ENCODE data around the gene SNX8.

SNX8 gene

DNA sequence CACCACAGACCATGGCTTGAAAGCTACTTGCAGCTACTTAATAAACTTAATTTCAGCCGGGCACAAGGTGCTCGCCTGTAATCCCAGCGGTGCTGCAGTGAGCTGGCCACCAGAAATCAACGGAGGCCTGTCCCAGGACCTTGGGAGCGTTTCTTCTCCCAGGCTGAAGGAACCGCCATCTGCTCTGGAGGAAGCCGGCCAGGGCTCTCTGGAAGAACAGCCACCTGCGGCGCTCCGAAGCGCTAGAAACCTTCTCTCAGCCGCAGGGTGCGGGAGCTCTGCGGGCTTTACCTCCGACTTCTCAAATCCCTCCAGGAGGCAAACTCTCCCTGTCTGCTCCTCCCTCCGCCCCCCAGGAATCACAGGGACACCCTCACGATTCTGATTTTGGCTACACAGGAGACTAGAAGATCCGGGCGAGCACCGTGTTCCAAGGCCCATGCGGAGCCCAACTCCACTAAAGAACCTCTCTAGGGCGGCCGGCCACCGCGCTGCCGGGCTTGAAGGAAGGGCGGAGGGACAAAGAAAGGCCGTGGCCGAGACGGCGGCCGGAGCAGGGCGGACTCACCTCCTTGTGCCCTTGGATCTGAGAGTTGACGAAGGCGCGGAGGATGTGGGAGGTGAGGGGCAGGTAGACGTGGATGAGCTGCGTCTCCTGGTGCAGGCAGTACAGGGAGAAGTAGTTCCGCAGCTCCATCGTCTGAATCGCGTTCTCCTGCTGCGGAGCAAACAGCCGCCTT lies 57.8 kb downstream of the SNX8 start:
- TF ChIP-seq POLR2A (IDR thresholded peaks at IDR 0.05; ENCODE audit: low read depth, low read length): no peak
- FAIRE-seq: no peak

DNA sequence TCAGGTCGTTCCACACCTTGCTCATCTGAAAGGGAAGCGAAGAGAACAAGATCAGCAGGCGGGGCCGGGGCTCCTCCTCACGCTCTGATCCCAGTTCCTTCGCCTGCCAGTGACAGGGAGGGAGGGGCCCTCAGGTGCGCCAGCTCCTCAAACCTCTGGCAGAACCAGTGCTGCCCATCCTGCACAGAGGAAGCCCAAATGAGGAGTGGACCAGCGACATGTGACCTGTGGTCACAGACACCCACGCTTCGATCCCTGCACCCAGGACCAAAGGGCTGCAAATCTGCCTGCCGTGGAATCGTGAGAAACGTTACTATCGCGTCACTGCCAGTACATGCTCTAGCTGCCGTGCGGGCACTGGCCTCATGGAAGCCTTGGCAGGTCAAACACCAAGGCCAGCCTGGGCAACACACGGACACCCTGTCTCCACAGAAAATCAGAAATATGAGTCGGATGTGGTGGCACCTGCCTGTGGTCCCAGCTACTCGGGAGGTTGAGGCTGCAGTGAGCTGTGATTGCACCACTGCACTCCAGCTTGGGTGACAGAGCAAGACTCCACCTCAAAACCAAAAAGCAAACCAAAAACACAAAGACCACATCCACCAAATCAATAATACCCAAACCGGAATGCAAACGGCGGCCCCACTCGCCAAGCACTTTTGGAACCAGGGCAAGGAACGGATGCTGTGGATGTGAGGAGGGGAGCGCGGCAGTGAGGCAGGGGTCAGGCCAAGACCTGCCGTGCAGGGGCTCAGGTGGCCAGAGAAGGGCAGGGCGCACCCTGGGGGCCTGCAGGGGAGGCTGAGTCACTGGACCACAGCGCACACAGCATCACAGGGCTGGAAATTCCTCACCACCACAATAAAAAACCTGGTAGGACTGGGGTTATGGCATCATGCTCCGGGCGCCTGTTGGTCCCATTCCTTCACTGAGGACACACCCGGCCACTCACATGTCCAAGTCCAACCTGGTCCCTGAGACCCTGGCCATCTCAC lies 58.8 kb downstream of the SNX8 start:
- TF ChIP-seq POLR2A (IDR thresholded peaks at IDR 0.05; ENCODE audit: low read depth, low read length): no peak
- peak; percentile 77 for DNase-seq (ENCODE audit: insufficient read length, low spot score)
- no peak for FAIRE-seq

More for the DNA sequence above, 57.8 kb downstream of the SNX8 start:
- DNase-seq (ENCODE audit: insufficient read length, low spot score): no peak

GRCh38 chr7:2254429-2255144 lies 59.7 kb downstream of the SNX8 start:
- FAIRE-seq: no peak
- TF ChIP-seq POLR2A (IDR thresholded peaks at IDR 0.05; ENCODE audit: low read depth, low read length): no peak
- DNase-seq (ENCODE audit: insufficient read length, low spot score): no peak

DNA sequence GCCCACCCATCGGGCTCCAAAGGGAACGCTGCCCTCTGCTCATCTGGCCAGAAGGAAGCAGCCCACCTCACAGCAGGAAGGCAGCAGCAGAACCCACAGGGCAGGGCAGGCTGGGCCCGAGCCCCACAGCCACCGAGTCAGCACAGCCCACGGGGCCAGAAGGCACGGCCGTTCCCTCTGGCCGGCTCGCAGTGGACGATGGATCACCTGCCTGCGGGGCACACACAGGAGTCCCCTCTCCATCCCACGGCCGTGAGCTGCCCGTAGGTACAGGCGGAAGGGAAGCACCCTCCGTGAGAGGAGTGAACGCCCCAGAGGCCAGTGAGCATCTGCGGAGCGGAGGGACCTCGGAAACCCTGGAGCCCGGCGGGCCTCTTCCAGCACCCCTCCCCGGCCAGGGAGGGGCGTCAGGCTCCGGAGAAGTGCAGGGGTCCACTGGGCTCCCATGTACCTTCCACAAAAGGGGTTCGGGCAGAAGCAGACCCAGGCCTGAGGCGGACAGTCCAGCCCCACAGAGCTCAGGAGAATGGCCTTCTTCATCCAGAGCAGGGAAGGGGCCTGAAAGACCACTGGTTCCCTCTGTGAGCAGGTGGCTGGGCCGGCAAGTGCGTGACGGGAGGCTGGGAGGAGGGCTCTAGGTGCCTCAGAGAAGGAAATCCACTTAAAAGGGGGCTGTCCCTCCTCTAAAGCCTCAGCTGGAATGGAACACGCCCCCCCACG lies 60.6 kb downstream of the SNX8 start:
- no peak for TF ChIP-seq POLR2A (IDR thresholded peaks at IDR 0.05; ENCODE audit: low read depth, low read length)
- FAIRE-seq (no peak), DNase-seq (ENCODE audit: insufficient read length, low spot score) (no peak)

GRCh38 chr7:2253021-2253420 lies 61.2 kb downstream of the SNX8 start:
- FAIRE-seq (no peak), DNase-seq (ENCODE audit: insufficient read length, low spot score) (no peak)
- no peak for TF ChIP-seq POLR2A (IDR thresholded peaks at IDR 0.05; ENCODE audit: low read depth, low read length)

- no peak for TF ChIP-seq POLR2A (IDR thresholded peaks at IDR 0.05; ENCODE audit: low read depth, low read length)
- FAIRE-seq: no peak
- no peak for DNase-seq (ENCODE audit: insufficient read length, low spot score)
These were observed 62.1 kb downstream of the SNX8 start for GRCh38 chr7:2251841-2252771.

DNA sequence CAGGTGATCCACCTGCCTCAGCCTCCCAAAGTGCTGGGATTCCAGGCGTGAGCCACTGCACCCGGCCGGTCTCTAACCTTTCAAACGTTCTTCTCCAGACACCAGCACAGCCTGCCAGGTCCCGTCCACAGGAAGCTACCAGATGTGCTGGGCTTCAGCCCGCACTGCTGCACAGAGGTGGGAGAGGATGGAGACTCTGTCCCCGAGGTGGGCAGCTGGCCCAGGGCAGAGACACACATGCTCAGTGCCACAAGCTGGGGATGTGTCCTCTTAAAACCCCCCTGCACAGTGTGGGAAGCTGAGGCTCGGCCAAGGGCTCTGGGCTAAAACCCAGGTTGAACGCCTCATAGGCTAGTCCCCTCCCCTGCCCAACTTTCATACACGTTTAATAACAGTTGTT lies 62.9 kb downstream of the SNX8 start:
- TF ChIP-seq POLR2A (IDR thresholded peaks at IDR 0.05; ENCODE audit: low read depth, low read length): no peak
- DNase-seq (ENCODE audit: insufficient read length, low spot score): no peak
- FAIRE-seq: no peak

- TF ChIP-seq POLR2A (IDR thresholded peaks at IDR 0.05; ENCODE audit: low read depth, low read length): no peak
- no peak for FAIRE-seq
- DNase-seq (ENCODE audit: insufficient read length, low spot score): no peak
These were observed 64.4 kb downstream of the SNX8 start for GRCh38 chr7:2249744-2250323.

- peak; percentile 100 for DNase-seq (ENCODE audit: insufficient read length, low spot score)
- FAIRE-seq: peak; percentile 65
- peak; percentile 65; the same call in 1 of the 2 replicates for TF ChIP-seq POLR2A (IDR thresholded peaks at IDR 0.05; ENCODE audit: low read depth, low read length)
These were observed 65.1 kb downstream of the SNX8 start for GRCh38 chr7:2248984-2249694.

DNA sequence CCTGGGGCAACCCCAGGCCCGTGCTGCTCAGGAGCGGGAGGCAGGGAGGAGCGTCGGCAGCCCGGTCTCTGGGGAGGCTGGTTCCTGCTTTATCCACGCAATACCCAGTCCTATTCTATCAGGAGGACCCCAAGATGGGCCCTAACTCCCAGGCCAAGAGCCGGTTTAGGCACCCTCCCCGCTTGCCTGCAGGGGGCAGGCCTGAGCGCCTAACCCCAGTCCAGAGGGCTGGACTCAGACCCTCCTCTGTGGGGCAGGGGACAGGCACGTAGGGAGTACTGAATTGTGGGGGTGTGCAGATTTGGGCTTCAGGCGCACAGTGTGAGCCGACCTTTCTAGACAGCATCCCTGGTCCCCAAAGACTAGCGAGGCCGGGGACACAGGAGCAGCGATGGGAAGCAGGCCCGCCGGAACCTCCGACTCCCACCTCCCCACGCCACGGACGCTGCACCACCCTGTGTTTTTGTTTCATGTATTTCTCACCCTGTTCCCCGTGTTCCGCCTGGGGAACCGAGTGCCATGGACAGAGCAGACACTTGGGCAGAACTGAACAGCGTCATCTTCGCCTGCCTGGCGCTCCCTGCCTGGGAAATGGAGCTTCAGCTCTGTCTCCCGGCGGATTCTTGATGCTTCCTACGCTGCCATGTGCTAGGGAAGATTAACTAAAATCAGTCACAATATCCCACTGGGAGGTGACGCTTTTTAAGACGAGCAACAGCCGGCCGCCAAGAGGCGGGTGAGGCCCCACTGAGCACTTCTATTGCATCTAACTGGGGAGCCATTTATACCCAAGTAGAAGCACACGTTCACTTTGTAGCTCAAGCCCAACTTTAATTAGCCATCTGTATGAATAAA lies 66.9 kb downstream of the SNX8 start:
- FAIRE-seq (no peak), DNase-seq (ENCODE audit: insufficient read length, low spot score) (no peak)
- no peak for TF ChIP-seq POLR2A (IDR thresholded peaks at IDR 0.05; ENCODE audit: low read depth, low read length)
